Ascending aorta (tissue), 2 donors: ENCODE results near the gene ZIC1. TPM values are rescaled to one million over a fixed set of nuclear protein-coding genes. Genes with fewer than 3 reads are reported as not detected.

Experiments used
- DNase-seq, 2 donors: peaks; one replicate each; pipeline ENCODE4 v3.0.0-alpha.2; 2019; ENCODE audit warnings: low spot score in 2 of 2
- H3K27ac ChIP-seq, 2 donors: fragments of 200-600 bp; sonication (generic); one replicate each; pipeline ENCODE4 v1.5.1; 2016 to 2017; ENCODE audit warnings: mild to moderate bottlenecking in 1 of 2
- H3K27me3 ChIP-seq: fragments of 200-600 bp; sonication (generic); one replicate; pipeline ENCODE4 v1.5.1; 2017
- H3K36me3 ChIP-seq, 2 donors: fragments of 200-600 bp; sonication (generic); one replicate each; pipeline ENCODE4 v1.5.1; 2016
- H3K4me1 ChIP-seq, 2 donors: fragments of 200-600 bp; sonication (generic); one replicate each; pipeline ENCODE4 v1.5.1; 2016 to 2017; ENCODE audit warnings: mild to moderate bottlenecking in 1 of 2
- H3K4me3 ChIP-seq, 2 donors: fragments of 200-600 bp; sonication (generic); one replicate each; pipeline ENCODE4 v1.5.1; 2016 to 2017; ENCODE audit warnings: mild to moderate bottlenecking in 1 of 2
- H3K9me3 ChIP-seq, 2 donors: fragments of 200-600 bp; sonication (generic); one replicate each; pipeline ENCODE4 v1.5.1; 2016
- CTCF ChIP-seq, 3 experiments: fragments of 200-600 bp in 2 of 3; fragments of 450-650 bp in 1 of 3; sonication (generic) in 2 of 3; IDR thresholded peaks; one replicate each; pipeline ENCODE4 v1.5.1; 2016 to 2019; ENCODE audit warnings: antibody characterized with exemption in 3 of 3, mild to moderate bottlenecking in 1 of 3, moderate library complexity in 1 of 3
- intact Hi-C: fragments of 100-400 bp; cut with DNase I; formaldehyde crosslinking; loops from one replicate; pipeline ENCODE4 v1.15.1; 2023
- total RNA-seq: library from RNA; depleted of rRNA; stranded (reverse); fragments of >200 nt; gene quantifications from one replicate; pipeline ENCODE4 v1.1.0, GENCODE V29; 2016

Gene ZIC1
- total RNA-seq: 1.5 TPM

GRCh38 chr3:147409143-147410115, at the start of gene ZIC1:
TSS of gene ZIC1 (plus strand) at chr3:147409365. CDS start at chr3:147410113, 748 bp downstream.
- Histone ChIP-seq H3K4me1 (peaks cover 9% of the 10 kb centered on the region in 2 donors), H3K4me3 (peak within 1 kb of the TSS; percentile 35 to 52), H3K27ac (no peak within 1 kb of the TSS), H3K27me3 (peaks cover 62% of the 10 kb centered on the region), H3K9me3 (peaks cover 0 to 4% of the 10 kb centered on the region in 2 donors), H3K36me3 (no peaks in the 10 kb centered on the region)
- no peak for DNase-seq
- intact Hi-C loops: no loop called here
- no peak for TF ChIP-seq CTCF (IDR thresholded peaks at IDR 0.05)

GRCh38 chr3:147360051-147360439, 49.1 kb upstream of the ZIC1 start:
- Histone ChIP-seq H3K27ac (no peak overlapping the region), H3K36me3 (no peaks in the 10 kb centered on the region), H3K4me3 (no peak overlapping the region), H3K9me3 (no peaks in the 10 kb centered on the region), H3K27me3 (peaks cover 33% of the 10 kb centered on the region), H3K4me1 (no peaks in the 10 kb centered on the region)
- no peak for DNase-seq
- TF ChIP-seq CTCF (IDR thresholded peaks at IDR 0.05): no peak
- intact Hi-C loops: no loop called here

GRCh38 chr3:147360646-147361453, 48.3 kb upstream of the ZIC1 start:
- intact Hi-C loops: no loop called here
- peaks cover 33% of the 10 kb centered on the region for H3K27me3 ChIP-seq
- no peak for TF ChIP-seq CTCF (IDR thresholded peaks at IDR 0.05)

GRCh38 chr3:147361454-147362420, 47.4 kb upstream of the ZIC1 start:
- Histone ChIP-seq H3K36me3 (no peaks in the 10 kb centered on the region), H3K27me3 (peaks cover 25% of the 10 kb centered on the region), H3K9me3 (no peaks in the 10 kb centered on the region), H3K27ac (no peak overlapping the region), H3K4me3 (no peak overlapping the region), H3K4me1 (no peaks in the 10 kb centered on the region)
- peak in 2 of 3 experiments; percentile 16 to 36 for TF ChIP-seq CTCF (IDR thresholded peaks at IDR 0.05)
- DNase-seq: no peak
- intact Hi-C loops: no loop called here

More at GRCh38 chr3:147360646-147361453, 48.3 kb upstream of the ZIC1 start:
- no peaks in the 10 kb centered on the region for H3K36me3 ChIP-seq
- no peak overlapping the region for H3K4me3 ChIP-seq
- H3K9me3 ChIP-seq: no peaks in the 10 kb centered on the region
- no peak overlapping the region for H3K27ac ChIP-seq
- DNase-seq: no peak
- H3K4me1 ChIP-seq: no peaks in the 10 kb centered on the region

- TF ChIP-seq CTCF (IDR thresholded peaks at IDR 0.05): no peak
- peaks cover 17% of the 10 kb centered on the region for H3K27me3 ChIP-seq
- intact Hi-C loops: no loop called here
- H3K4me3 ChIP-seq: no peak overlapping the region
- no peaks in the 10 kb centered on the region for H3K9me3 ChIP-seq
- no peaks in the 10 kb centered on the region for H3K36me3 ChIP-seq
- no peak overlapping the region for H3K27ac ChIP-seq
- no peaks in the 10 kb centered on the region for H3K4me1 ChIP-seq
- DNase-seq: no peak
Measured at GRCh38 chr3:147364771-147365170, 44.4 kb upstream of the ZIC1 start.
